Heart right ventricle (tissue), 16 donors: ENCODE measurements around the gene ATG7. TPM values are rescaled to one million over a fixed set of nuclear protein-coding genes. Genes with fewer than 3 reads are reported as not detected.
A peak's percentile ranks its signal among the peaks of the same experiment; 100 is the strongest.

Experiments
- ATAC-seq, 8 donors: fragments of 200-7000 bp; cut with Tn5 transposase; one replicate each; pipeline ENCODE4 v1.9.1; 2020; ENCODE audit warnings: mild to moderate bottlenecking in 8 of 8, moderate library complexity in 8 of 8, moderate number of reproducible peaks in 1 of 8
- DNase-seq, 2 donors: peaks; one replicate each; pipeline ENCODE4 v3.0.0-alpha.2; 2020
- H3K27ac ChIP-seq, 10 donors: fragments of 200-600 bp; sonication (generic) in 2 of 10; one replicate each; pipeline versions ENCODE4 v1.5.0 to v1.8.0; 2020 to 2022; ENCODE audit warnings: mild to moderate bottlenecking in 3 of 10
- H3K27me3 ChIP-seq, 7 donors: fragments of 200-600 bp; one replicate each; pipeline ENCODE4 v1.8.0; 2021 to 2022; ENCODE audit warnings: mild to moderate bottlenecking in 2 of 7
- H3K36me3 ChIP-seq, 9 donors: fragments of 200-600 bp; sonication (generic) in 1 of 9; one replicate each; pipeline versions ENCODE4 v1.5.0 to v1.8.0; 2020 to 2022; ENCODE audit warnings: mild to moderate bottlenecking in 2 of 9
- H3K4me1 ChIP-seq, 9 donors: fragments of 200-600 bp; sonication (generic) in 1 of 9; one replicate each; pipeline versions ENCODE4 v1.5.0 to v1.8.0; 2020 to 2022; ENCODE audit warnings: mild to moderate bottlenecking in 4 of 9
- H3K4me3 ChIP-seq, 10 donors: fragments of 200-600 bp; sonication (generic) in 2 of 10; one replicate each; pipeline versions ENCODE4 v1.5.0 to v1.8.0; 2020 to 2022; ENCODE audit warnings: mild to moderate bottlenecking in 7 of 10, moderate library complexity in 2 of 10
- H3K9me3 ChIP-seq, 11 donors: fragments of 200-600 bp in 10 of 11; sonication (generic) in 2 of 11; one replicate each; pipeline versions ENCODE4 v1.5.0 to v1.8.0; 2013 to 2022; ENCODE audit warnings: mild to moderate bottlenecking in 2 of 11, control low read depth in 1 of 11, moderate library complexity in 1 of 11
- CTCF ChIP-seq, 9 donors: fragments of 200-600 bp; sonication (generic) in 2 of 9; IDR thresholded peaks; one replicate each; pipeline versions ENCODE4 v1.5.0 to v1.8.0; 2021 to 2022; ENCODE audit warnings: antibody characterized with exemption in 9 of 9, mild to moderate bottlenecking in 5 of 9, moderate library complexity in 1 of 9
- WGBS, 2 donors: extraction: QIAGEN DNeasy Blood & Tissue Kit; methylation state at CpG; one replicate each; pipeline ENCODE4 v1.1.7; 2013; ENCODE audit warnings: inconsistent platforms in 1 of 2; 5-methylcytosine and 5-hydroxymethylcytosine counted together
- intact Hi-C, 10 donors: fragments of 100-400 bp; cut with DNase I; formaldehyde crosslinking; loops; one replicate each; pipeline versions ENCODE4 v1.11.1 to v1.14.2; 2022
- polyA plus RNA-seq, 2 donors: library from polyadenylated mRNA; stranded (reverse); fragments of 200-250 nt; gene quantifications; one replicate each; pipeline ENCODE4 v1.2.3, GENCODE V29; 2013
- total RNA-seq, 10 donors: library from RNA; stranded (reverse); fragmentation: NEBNext Ultra II Directional in 3 of 10; extraction: Animal tissue kit (Norgen Biotek cat#: 25700) in 3 of 10; gene quantifications; one replicate each; pipeline versions ENCODE4 v1.2.1 to v1.2.4, GENCODE V29; 2021 to 2023
- donor health status: Arrhythmogenic right ventricular cardiomyopathy.
- donor health status: ischemic (EF 13 %, LVEDD 7.1; RV severe dilation, severe dysfunction).
- donor health status: healthy with polysubstance abuse.
- donor health status: DM: no; HTN: yes; CAD: no.
- donor health status: DM: no; HTN: no; CAD: no.
- donor health status: ischemic (EF 25% LVEDD 6.9; RV normal size, moderate dysfunction).
- donor health status: ischemic (EF 25% LVEDD 5.7; RV mildly dilated, moderate dysfunction).
- donor health status: healthy.
- donor health status: DM: yes; HTN: yes; CAD: no.
- donor health status: Ischemic cardiomyopathy.
- donor health status: ischemic (EF 35%, LVEDD 5.7; RV mildly dilated, moderate dysfunction).
- donor health status: nonischemic (EF 11% LVEDD 7.7; RV severe dilation, severe dysfunction).
- donor health status: DM: yes; HTN: yes; CAD: no.
- donor health status: PGD.
- donor health status: ischemic (EF 29% LVEDD 5.4; RV normal size, mild dysfunction).
- donor health status: nonischemic (EF 23%, LVEDD 6.1; RV moderate dilation, normal function).

The ATG7 gene
- total and polyA plus RNA-seq, 12 donors, result 5.3 to 24.1 (median 16.8) TPM

- 69 to 70% methylated on average over 23 of the region's 23 CpGs for WGBS, 2 donors
- no peaks in the 10 kb centered on the region for H3K27me3 ChIP-seq
- H3K27ac ChIP-seq, result peak overlapping the region in 8 of 10 donors; percentile 31 to 82 (median 60)
- H3K36me3 ChIP-seq, result peaks cover 0 to 68% (median 8%) of the 10 kb centered on the region in 9 donors
- no peak for DNase-seq
- TF ChIP-seq CTCF (IDR thresholded peaks at IDR 0.05), result no peak
- no peaks in the 10 kb centered on the region for H3K9me3 ChIP-seq
- H3K4me1 ChIP-seq, result peaks cover 41 to 93% (median 76%) of the 10 kb centered on the region in 9 donors
- peak in 2 of 8 donors; percentile 6 to 25 for ATAC-seq
- intact Hi-C loops, result loop anchor here in 2 of 10 donors (5.0 to 10.0 kb wide), 2 partner anchors 86 to 171 kb away; partner anchors contain the start of gene VGLL4 (in 1 of the 2)
- no peak overlapping the region for H3K4me3 ChIP-seq
Measured at GRCh38 chr3:11555881-11556633, 283.9 kb downstream of the ATG7 start.

GRCh38 chr3:11556851-11557644 is 284.9 kb downstream of the ATG7 start:
- 41 to 46% methylated on average over 16 of the region's 16 CpGs for WGBS, 2 donors
- intact Hi-C loops, result loop anchor here in 2 of 10 donors (5.0 to 10.0 kb wide), 2 partner anchors 85 to 172 kb away; partner anchors contain the start of gene VGLL4 (in 1 of the 2)
- no peak overlapping the region for H3K4me3 ChIP-seq
- peaks cover 0 to 76% (median 8%) of the 10 kb centered on the region in 9 donors for H3K36me3 ChIP-seq
- TF ChIP-seq CTCF (IDR thresholded peaks at IDR 0.05), result no peak
- peak in 6 of 8 donors; percentile 4 to 38 (median 22) for ATAC-seq
- peak; percentile 46 to 75 for DNase-seq
- H3K4me1 ChIP-seq, result peaks cover 50 to 94% (median 80%) of the 10 kb centered on the region in 9 donors
- H3K9me3 ChIP-seq, result no peaks in the 10 kb centered on the region
- H3K27ac ChIP-seq, result peak overlapping the region in 9 of 10 donors; percentile 14 to 82 (median 41)
- H3K27me3 ChIP-seq, result no peaks in the 10 kb centered on the region

- no peak for TF ChIP-seq CTCF (IDR thresholded peaks at IDR 0.05)
- Histone ChIP-seq H3K27ac (peak overlapping the region in 7 of 10 donors; percentile 31 to 82 (median 51)), H3K36me3 (peaks cover 0 to 85% (median 8%) of the 10 kb centered on the region in 9 donors), H3K4me3 (no peak overlapping the region), H3K9me3 (no peaks in the 10 kb centered on the region), H3K4me1 (peaks cover 58 to 99% (median 90%) of the 10 kb centered on the region in 9 donors), H3K27me3 (no peaks in the 10 kb centered on the region)
- WGBS, 2 donors, result 72 to 75% methylated on average over 13 of the region's 13 CpGs
- DNase-seq (no peak), ATAC-seq (no peak)
- intact Hi-C loops, result loop anchor here in 2 of 10 donors (5.0 to 10.0 kb wide), 2 partner anchors 84 to 173 kb away; partner anchors contain the start of gene VGLL4 (in 1 of the 2)
Measured at GRCh38 chr3:11558002-11558401, 285.8 kb downstream of the ATG7 start.

- ATAC-seq (no peak), DNase-seq (no peak)
- H3K36me3 ChIP-seq, result peaks cover 0 to 90% (median 8%) of the 10 kb centered on the region in 9 donors
- intact Hi-C loops, result loop anchor here in 2 of 10 donors (5.0 to 10.0 kb wide), 2 partner anchors 84 to 174 kb away; partner anchors contain the start of gene VGLL4 (in 1 of the 2)
- peak overlapping the region in 7 of 10 donors; percentile 26 to 82 (median 70) for H3K27ac ChIP-seq
- H3K9me3 ChIP-seq, result no peaks in the 10 kb centered on the region
- peaks cover 60 to 99% (median 88%) of the 10 kb centered on the region in 9 donors for H3K4me1 ChIP-seq
- WGBS, 2 donors, result 64 to 74% methylated on average over 17 of the region's 17 CpGs
- H3K27me3 ChIP-seq, result no peaks in the 10 kb centered on the region
- H3K4me3 ChIP-seq, result no peak overlapping the region
- no peak for TF ChIP-seq CTCF (IDR thresholded peaks at IDR 0.05)
Measured at GRCh38 chr3:11558411-11558903, 286.3 kb downstream of the ATG7 start.
